Activated CD8-positive, alpha-beta memory T cell treated with anti-CD3 and anti-CD28 coated beads, Interleukin-2, amount 50 U/mL, for 4 hours (primary cell): Measurements from ENCODE around the gene DLG4.
A peak's percentile ranks its signal among the peaks of the same experiment; 100 is the strongest.

Experiments
- DNase-seq: peaks from one replicate; pipeline ENCODE4 v3.0.0-alpha.2; 2020

Gene DLG4

DNA sequence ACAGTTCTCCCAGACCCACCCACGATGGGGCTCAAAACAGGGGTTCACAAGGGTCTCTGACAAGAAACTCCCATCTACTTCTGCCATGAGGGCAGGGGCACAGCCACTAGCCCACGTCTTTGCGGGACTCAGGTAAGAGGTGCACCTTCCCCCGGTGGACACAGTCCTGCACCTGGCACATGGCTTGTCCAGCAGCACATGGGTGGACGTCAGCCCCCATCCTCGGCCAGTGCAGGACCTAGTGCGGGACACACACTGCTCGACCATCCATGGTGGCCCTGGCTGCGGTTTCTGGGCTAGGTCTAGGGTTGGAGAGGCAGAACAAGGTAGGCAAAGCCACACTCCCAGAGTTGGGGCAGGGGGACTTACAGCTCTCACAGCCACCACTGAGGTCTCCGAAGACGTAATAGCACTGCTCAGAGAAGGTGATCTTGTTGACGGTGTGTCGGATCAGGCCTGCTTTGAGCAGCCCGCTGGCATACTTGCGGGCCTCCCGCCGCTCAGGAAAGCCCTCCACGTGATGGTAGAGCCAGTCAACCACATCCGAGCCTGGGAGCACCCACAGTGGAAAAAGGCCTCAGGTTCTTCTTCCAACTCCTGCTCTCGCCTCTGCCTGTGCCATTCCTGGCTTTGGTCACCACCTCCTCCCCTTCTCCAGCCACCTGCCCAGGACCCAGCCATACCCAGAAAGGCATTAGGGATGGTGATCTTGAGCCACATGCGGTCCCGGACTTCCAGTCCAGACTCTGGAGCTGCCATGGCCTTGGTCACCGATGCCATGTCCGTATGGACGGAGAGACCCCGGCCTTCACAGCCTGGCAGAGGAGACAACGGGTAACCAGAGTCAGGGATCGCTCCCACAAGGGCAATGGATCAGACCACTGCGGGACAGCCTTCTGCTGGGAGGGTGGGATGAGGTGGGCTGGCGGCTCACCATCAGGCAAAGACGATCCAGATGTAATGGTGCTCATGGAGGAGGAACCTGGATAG is 7.4 kb upstream of the DLG4 start:
- no peak for DNase-seq

DNA sequence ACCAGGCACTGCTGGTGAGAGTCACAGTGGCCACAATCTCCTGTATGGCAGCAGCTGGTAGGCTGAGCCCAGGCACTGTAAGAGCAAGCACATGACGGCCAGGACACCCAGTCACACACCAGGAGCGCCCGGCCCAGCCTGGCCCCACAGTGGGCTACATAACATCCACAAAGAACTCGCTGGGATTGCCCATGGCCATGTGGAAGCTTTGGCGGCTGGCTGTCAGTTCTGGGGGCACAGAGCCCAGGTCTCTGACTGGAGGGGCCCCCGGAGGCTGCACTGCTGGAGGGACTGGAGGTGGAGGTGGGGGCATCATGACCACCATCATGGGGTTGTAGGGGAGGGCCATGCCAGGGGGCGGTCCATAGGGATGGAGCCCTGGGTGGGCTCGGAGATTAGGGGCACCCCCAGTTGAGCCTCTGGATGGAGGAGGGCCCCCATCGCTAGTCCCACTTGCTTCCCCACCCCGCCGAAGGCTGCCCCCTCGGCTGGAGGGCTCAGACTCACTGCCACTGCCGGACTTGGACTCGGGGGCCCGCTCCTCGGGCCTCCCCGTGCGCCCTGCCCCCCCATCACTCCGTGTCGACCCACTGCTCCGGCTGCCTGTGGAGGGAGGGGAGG is 6.2 kb upstream of the DLG4 start:
- no peak for DNase-seq

DNA sequence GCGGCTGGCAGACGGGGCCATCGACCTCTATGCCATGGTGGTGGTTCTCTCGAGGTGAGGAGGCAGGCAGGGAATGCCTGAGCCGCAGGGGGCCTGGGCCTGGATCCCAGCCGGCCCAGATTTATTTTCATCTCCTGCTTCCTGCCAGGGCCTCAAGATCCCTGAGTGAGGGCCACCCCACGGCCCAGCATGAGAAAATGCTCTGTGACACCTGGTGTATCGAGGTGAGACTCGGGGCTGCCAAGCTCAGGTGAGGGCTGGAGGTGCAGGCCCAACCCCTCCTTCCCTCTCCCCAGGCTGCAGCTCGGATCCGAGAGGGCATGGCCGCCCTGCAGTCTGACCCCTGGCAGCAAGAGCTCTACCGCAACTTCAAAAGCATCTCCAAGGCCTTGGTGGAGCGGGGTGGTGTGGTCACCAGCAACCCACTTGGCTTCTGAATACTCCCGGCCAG is 5.0 kb upstream of the DLG4 start:
- no peak for DNase-seq

DNA sequence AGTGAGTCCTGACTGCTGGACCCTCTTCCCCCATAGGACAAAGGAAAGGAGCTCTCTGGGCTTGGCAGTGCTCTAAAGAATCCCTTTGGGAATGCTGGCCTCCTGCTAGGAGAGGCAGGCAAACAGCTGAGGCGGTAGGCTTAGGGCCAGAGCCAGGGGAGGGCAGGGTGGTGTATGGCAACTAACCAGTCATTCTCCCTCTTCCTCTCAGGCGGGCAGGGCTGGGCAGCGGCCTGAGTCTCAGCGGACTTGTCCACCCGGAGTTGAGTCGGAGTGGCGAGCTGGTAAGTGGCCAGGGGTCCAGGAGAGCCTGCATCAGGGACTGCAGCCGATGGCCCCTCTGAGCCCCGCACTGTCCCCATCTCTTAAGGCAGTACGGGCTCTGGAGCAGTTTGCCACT is 4.5 kb upstream of the DLG4 start:
- DNase-seq, result no peak

DNA sequence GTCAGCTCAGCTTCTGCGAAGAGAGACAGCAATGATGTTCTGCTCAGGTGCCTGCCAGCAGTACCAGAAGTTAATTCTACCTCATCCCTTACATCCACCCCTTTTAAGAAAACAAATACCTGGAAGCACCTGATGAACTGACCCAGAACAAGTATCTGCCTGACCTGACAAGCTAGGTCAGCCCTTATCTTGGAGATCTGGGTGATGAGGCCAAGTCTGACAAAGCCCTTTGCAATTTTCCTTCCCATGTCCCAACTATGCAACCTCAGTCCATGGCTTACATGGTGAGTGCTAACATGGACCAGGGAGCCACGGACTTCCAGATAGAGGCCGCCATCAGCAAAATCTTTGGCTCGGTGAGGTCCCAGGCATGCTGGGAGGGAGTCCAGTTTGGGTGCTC is 3.7 kb upstream of the DLG4 start:
- no peak for DNase-seq

DNA sequence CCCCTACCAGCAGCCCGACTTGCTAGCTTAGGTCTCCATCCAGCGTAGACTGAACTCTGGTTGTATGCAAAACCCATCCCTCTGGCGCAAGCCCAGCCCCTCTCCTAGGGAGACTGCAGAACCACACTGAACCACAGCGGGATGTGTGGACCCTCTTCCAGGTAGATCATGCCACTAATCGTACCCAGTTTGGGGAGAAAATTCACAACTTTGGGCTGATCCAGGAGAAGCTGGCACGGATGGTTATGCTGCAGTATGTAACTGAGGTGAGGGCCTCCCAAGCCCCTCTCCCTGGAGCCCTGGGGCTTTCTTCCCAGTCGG is 3.3 kb upstream of the DLG4 start:
- no peak for DNase-seq

DNA sequence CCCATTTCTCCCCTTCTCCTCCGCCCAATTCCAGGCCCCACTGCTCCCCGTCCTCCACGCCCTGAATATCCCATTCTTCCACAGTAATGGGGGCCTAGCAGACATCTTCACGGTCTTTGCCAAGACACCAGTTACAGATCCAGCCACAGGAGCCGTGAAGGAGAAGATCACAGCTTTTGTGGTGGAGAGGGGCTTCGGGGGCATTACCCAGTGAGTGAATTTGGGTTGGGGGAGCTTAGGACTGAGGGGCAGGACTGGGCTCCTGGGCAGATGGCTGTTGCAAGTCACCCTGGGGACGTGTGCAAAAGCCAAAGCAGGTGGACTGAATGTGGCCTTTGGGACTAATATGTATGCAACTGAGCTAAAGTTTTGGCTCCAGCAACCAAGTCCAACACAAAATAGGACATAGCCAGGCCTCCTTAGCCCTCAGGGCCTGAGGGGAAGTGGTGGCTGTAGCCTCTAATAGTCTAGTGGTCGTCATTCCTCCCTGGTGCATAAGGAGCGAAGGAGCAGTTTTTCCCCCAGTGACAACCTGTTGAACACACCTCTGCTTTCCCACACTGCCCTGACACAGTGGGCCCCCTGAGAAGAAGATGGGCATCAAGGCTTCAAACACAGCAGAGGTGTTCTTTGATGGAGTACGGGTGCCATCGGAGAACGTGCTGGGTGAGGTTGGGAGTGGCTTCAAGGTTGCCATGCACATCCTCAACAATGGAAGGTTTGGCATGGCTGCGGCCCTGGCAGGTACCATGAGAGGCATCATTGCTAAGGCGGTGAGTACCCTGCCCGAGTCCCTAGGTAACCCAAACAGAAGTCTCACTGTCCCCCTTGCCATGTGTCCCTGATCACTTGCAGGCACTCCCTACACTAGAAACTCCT is 2.7 kb upstream of the DLG4 start:
- DNase-seq, result no peak

DNA sequence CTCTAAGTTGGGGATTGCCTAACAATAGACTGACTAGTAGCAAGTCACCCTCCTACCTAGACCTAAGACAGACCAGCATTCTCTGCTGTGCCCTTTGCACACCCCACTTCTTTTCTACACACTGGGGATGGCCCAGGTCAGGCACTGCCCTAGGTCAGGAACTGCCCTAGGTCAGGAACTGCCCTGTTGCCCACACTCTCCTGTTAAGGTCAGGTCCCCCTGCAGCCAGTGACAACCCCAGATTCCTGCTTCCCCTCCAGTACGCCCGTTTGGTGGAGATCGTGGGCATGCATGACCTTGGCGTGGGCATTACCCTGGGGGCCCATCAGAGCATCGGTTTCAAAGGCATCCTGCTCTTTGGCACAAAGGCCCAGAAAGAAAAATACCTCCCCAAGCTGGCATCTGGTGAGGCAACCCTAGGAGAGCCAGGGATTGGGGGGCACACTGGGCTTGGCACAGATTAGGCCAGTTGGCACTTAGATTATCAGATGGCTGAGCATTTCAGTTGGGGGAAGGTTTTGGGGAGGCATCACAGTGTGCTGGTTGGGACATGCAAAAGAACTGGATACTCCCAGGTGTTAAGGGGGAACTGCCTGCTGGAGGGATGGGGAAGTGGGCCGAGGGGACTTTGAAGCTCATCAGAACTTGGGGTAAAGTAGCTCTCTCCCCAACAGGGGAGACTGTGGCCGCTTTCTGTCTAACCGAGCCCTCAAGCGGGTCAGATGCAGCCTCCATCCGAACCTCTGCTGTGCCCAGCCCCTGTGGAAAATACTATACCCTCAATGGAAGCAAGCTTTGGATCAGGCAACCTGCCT is 1.8 kb upstream of the DLG4 start:
- DNase-seq, result no peak

DNA sequence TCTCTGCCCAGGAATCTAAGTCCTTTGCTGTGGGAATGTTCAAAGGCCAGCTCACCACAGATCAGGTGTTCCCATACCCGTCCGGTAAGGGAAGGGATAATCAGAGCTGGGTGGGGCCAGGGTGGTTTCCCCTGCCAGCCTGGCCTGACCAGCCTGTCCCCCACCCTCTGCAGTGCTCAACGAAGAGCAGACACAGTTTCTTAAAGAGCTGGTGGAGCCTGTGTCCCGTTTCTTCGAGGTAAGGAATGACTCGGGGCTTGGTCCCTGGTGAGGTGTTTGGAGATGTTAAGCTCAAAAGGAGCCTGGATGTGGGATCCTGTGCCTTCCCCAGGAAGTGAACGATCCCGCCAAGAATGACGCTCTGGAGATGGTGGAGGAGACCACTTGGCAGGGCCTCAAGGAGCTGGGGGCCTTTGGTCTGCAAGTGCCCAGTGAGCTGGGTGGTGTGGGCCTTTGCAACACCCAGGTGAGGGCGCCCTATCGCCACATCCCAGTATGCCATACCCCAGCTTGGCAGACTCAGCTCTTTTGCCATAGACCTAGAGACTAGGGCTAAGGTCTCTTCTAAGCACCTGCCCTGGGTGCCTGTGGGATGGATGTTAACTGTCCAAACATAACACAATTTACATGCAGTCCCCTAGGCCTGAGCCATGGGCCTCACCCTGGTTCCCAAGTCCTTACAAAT is 1.1 kb upstream of the DLG4 start:
- DNase-seq, result peak; percentile 63

DNA sequence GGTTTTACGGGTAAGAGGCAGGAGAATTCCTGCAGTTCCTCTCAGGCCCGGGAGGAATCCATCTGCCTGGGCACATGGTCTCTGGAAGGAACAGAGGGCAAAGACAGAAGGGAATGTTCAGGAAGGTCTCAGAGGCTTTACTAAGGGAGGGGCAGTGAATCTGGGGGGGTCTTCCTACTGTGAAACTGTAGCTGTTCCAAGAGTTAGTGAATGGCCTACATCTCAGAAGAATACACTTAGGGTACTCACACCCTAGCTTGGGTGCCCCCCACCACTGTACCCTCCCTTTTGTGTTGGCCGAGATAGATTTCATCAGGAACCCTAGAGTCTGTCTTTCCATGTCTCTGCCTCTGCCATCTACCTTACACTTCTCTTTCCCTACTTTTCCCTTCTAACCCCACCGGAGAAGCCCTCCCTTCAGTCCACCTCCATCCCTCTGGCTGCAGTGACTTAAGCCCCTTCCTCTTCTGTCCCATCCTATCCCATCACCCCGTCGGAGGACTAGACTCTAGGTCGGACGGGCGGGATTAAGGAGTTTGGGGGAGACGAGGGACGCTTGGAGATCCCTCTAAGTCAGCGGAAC is 316 bp downstream of the DLG4 start:
- no peak for DNase-seq

DNA sequence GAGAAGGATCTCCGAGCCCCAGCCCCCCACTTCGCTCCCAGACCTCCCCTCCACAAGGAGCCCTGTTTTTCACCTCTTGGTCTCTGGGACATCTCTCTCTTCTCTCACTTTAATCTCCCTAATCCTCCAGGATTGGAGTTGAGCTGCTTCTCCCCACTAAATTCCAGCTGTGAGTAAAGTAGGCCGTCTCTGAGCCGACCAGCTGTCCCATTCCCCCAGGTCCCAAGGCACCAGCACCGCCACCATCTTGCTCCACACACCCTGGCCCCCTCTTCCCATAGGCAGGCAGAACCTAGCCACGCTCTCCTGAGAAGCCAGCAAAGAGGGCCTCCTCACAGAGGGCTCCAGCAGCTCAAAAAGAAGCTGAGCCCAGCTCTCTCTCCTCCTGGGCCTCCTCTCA is 878 bp downstream of the DLG4 start:
- no peak for DNase-seq

DNA sequence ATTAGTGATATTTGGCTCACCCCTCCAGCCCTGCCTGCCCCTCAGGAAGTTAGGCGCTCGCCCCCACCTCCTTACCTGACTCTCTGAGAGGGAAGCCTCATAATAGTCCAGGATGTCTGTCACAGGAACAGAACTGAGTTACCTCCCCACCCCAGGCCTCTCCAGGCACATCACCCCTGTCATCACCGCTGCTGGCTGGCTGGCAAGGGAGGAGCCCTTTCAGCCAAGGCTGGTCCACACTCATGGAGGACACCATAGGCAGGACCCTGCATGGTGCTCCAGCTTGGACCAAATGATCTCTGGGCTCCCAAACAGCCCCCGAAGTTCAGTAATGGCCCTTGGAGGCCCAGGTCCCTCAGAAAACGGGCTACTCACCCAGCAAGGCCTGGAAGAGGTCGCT is 1.5 kb downstream of the DLG4 start:
- DNase-seq, result no peak

DNA sequence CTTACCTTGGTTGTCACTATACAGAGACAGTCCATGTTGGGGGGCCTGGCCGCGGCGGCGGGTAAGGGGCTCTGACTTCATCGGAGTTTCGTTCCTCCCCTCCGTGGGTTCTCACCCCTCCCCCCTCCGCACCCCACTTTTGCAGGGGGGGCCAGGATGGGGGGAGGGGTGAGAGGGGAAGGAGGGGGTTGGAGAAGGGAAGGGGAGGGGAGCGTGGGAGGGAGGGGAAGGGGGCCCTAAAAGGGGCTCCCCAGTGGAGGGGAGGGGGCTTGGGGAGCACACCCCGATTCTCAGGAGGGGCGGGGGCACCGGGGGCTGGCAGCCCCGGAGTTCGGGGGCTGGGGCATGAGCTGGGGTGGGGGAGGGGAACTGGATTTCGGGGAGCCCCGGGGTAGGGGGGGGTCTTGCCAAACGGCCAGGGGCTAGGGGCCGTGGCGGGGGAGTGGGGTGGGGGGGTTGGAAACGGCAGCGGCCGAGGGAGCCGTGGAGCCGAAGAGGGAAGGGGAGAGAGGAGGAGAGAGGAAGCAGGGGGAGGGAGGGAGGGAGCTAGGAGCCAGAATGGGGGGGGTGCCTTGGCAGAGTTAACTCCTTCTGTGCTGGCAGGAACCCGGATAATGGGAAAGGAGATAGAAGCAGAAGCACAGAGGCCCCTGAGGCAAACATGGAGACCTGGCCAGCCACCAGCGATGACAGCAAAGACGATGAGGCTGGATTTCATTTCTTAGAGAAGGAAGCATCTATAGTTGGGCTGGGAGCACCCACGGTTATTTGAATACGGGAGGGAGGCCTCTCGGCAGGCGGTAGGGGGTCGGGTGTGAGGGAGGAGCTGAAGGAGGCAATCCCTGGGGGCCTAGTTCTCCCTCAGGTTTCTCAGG is 2.3 kb downstream of the DLG4 start:
- DNase-seq, result no peak

DNA sequence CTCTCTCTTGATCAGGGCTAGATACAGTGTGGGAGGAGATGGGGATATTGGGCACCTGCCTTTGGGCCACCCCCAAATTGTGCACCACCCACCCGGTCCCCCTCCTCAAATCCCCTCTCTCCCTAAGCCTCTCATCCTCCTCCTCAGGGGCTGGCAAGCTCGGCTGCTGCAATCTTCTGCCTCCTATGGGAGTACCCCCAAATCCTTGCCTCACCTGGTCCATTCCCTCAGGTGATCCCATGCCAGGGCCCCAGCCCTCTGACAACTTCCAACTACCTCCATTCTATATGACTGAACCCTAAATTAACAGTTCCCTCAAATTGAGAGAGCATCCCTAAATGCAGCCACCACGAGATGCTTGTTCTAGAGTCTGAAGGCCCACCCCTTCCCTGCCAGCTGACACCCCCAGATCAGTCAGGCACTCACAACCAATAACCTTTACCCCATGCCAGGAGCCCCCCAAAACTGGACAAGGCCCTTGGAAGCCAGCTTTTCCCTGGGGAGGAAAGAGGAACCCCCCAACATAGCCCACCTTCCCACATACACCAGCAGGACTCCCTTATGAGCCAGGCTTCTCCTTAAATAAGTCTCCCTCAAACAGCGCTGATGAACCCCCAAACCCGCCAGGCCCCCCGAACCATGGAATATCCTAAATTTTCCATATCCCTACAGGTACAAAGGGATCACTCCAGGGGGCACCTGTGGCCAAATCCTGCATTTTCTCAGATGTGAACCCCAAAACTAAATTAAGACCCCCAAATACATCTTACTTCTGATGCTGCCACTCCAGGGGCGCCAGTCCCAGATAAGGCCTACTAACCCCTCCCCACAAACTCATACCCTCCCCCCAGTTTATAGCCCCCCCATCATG is 3.2 kb downstream of the DLG4 start:
- DNase-seq, result no peak

DNA sequence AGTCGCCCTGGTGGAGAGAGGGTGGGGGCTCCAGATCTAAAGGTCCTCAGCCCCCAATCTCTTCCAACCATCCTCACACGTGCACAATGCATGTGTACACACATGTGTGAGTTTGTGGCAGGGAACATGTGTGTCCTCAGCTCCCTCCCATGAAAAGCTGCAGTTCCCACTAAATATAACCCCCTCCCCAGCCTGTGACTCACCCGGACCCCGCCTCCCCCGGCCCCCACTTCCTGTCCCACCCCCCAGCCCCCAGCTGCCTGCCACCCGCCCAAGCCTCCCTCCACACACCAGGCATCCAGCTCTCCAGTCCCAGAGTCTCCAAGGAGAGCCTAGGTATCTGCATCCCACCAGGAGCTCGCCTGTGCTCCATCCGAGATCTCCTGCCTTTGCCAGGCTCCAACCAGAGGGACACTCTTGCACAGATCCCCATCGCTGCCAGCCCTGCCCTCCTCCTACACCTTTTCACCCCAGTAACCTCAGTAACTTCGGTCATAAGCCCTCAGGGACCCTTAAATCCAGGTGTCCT is 3.9 kb downstream of the DLG4 start:
- DNase-seq, result no peak

DNA sequence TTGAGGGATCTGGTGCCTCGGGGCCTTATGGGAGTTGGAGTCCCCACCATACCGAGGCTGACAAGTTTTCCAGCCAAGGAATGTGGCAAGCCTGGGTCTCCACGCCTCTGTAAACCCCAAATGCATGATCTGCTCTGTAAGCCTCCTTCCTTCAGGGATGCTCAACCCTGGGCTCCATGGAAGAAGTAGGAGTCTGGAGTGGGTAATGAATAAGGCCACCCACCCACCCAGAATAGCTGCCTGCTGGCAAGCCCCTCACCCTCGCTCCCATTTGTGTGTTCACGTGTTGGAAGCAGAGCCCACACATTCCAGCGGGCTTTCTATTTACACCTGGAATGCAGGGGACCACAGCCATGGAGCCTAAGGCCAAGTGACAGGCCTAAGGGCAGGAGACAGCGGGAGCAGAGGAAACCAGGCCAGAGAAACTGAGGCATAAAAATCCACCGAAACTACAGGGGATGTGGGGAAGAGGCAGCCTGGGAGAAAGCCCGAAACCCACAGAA is 4.4 kb downstream of the DLG4 start:
- no peak for DNase-seq

DNA sequence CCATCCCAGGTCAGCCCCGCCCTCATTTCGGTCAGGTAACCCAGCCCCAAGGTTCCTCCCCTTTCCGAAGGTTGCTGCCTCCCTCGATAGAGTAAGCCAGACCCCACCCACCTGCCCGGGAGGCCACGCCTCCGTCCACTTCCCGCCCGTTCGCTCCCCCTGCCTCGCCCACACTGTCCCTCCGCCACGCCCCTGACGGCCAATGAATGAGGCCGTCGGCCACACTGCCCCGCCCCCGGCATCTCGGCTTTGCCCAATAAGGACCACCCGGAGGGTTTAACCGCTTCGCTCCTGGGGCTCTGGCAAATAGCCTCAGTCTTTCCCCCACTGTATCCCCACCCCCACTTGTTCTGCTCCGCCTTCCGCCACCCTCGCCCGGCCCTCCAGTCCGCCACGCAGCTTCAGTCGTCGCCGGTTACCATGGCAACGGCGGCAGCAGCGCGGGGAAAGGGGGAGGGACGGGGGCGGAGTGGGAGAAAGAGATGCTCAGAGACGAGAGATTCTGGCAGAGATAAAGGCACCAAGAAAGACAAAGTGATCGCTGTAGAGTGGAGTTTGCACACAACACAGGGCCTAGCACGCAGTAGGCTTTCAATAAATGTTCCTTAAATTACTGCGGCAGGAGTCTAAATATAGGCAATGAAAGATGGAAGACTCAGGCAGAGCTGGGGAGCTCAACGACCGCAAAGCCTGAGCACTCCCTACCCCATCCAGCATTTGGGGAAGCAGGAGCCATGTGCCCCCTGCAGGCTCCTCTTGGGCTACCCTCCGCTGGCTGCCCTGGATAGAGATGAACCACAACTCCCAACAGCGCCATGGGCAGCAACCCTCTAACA is 5.1 kb downstream of the DLG4 start:
- DNase-seq, result peak; percentile 99

DNA sequence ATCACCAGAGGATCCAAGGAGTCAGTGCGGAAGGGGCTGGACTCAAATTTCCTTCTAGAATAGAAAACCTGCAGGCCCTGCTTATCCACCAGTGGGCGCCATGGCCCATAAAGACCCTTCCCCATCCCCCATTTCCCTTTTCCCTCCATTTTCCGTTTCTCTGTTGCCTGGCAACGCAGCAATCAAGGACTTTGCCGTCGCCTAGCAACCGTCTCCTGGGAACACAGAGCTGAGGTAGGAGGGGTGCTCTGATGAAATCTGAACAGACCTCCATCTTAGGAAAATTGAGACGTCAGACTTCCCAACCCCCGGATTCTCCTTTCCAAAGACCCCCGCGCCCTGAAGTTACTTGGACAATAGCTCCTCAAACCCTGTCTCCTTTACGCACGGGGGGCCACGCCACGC is 5.7 kb downstream of the DLG4 start:
- DNase-seq, result no peak
